ENCODE measurements around the gene PKDREJ. TPM values are rescaled to one million over a fixed set of nuclear protein-coding genes. Genes with fewer than 3 reads are reported as not detected.

The PKDREJ gene
- total and polyA plus RNA-seq, 2 of the 4 experiments (the other 2 are of a cell fraction): 0.02 TPM; not detected in 1

- TF ChIP-seq NFE2L2 (IDR thresholded peaks at IDR 0.05; ENCODE audit: low read depth, low read length): no peak
Measured at GRCh38 chr22:46290843-46291785, 28.0 kb upstream of the PKDREJ start (continued).

GRCh38 chr22:46290121-46290842 is 27.1 kb upstream of the PKDREJ start:
- Histone ChIP-seq H3K36me3 (ENCODE audit: control insufficient read depth, insufficient read depth, low read length) (peaks cover 53% of the 10 kb centered on the region), H2BK15ac (ENCODE audit: low read depth, low read length) (no peak overlapping the region), H2AFZ (replicated peaks; ENCODE audit: low read length, poor library complexity) (peak overlapping the region; percentile 29), H4K91ac (ENCODE audit: insufficient read depth, low read depth, low read length) (no peak overlapping the region), H3K27me3 (ENCODE audit: control insufficient read depth, insufficient read depth, low read length) (no peaks in the 10 kb centered on the region), H3K9ac (ENCODE audit: low read depth, low read length) (no peak overlapping the region), H3K9me1 (ENCODE audit: insufficient read depth, low read length) (peaks cover 12% of the 10 kb centered on the region), H3K79me1 (ENCODE audit: low read depth in 1 of 2, low read length in 2 of 2) (peaks cover 0 to 3% of the 10 kb centered on the region in 2 experiments; a peak in 1 of 4 replicates), H3K4me1 (ENCODE audit: control insufficient read depth, insufficient read depth, low read length) (no peaks in the 10 kb centered on the region), H3K23ac (ENCODE audit: low read depth, low read length) (no peak overlapping the region), H3K4me3 (ENCODE audit: insufficient read depth, low read depth, low read length) (no peak overlapping the region), H3K9me3 (ENCODE audit: control insufficient read depth, insufficient read depth, low read length) (no peaks in the 10 kb centered on the region), H2AK5ac (ENCODE audit: low read depth, low read length) (no peak overlapping the region), H3K14ac (replicated peaks; ENCODE audit: low read depth, low read length) (no peak overlapping the region), H2BK120ac (ENCODE audit: low read depth, low read length) (no peak overlapping the region), H4K5ac (ENCODE audit: low read depth, low read length) (no peak overlapping the region), H2BK20ac (ENCODE audit: low read depth, low read length) (no peak overlapping the region), H3K56ac (ENCODE audit: extremely low read depth, insufficient read depth, low read length) (no peak overlapping the region), H2BK5ac (ENCODE audit: low read depth, low read length, poor library complexity, severe bottlenecking) (no peak overlapping the region), H2AK9ac (replicated peaks; ENCODE audit: low read depth, low read length, poor library complexity) (no peak overlapping the region), H3K4ac (ENCODE audit: low read depth, low read length) (no peak overlapping the region), H4K20me1 (ENCODE audit: insufficient read depth, low read length) (no peaks in the 10 kb centered on the region), H4K8ac (ENCODE audit: low read depth in 2 of 2, low read length in 2 of 2) (no peak overlapping the region), H3K4me2 (ENCODE audit: low read depth, low read length) (no peak overlapping the region), H3K18ac (ENCODE audit: low read depth, low read length) (no peak overlapping the region), H3K27ac (ENCODE audit: insufficient read depth, low read length) (no peak overlapping the region)
- DNase-seq (no peak), ATAC-seq (ENCODE audit: low read depth) (no peak)
- ChIA-PET CTCF (no interaction called here), POLR2A (ENCODE audit: unreplicated experiment) (interaction anchor here (0.5 kb wide), 1 partner anchor 217 kb away, joined by 4 read pairs; no protein-coding TSS in a partner anchor)
- dilution Hi-C loops (cut with HindIII; ENCODE audit: low sequenced_read_pairs, unreplicated experiment) (no loop called here), in situ Hi-C loops (cut with MboI; ENCODE audit: low sequenced_read_pairs) (no loop called here), intact Hi-C loops (cut with micrococcal nuclease) (no loop called here)
- WGBS, 2 experiments (ENCODE audit: extremely low coverage in 2 of 2, insufficient read length in 1 of 2): 85% methylated on average over 8 of the region's 17 CpGs; no CpG with 5 or more reads in 1 of the 2 experiments
- BruUV-seq (replicated peaks): no TSS peak
- TF ChIP-seq RFX5 (IDR thresholded peaks at IDR 0.05; ENCODE audit: low read depth, low read length) (no peak), CEBPB (IDR thresholded peaks at IDR 0.05; ENCODE audit: low read depth, low read length) (no peak), FOS (IDR thresholded peaks at IDR 0.05; ENCODE audit: low read depth, low read length) (no peak), POLR2A (IDR thresholded peaks at IDR 0.05; ENCODE audit: low read depth, low read length) (no peak), USF2 (IDR thresholded peaks at IDR 0.05; ENCODE audit: low read depth, low read length) (no peak), SMC3 (IDR thresholded peaks at IDR 0.05; ENCODE audit: low read depth, low read length) (no peak), MAFK (IDR thresholded peaks at IDR 0.05; ENCODE audit: low read depth, low read length) (no peak), NFE2L2 (IDR thresholded peaks at IDR 0.05; ENCODE audit: low read depth, low read length) (no peak), MXI1 (IDR thresholded peaks at IDR 0.05; ENCODE audit: borderline replicate concordance, low read depth, low read length) (no peak), ELK1 (IDR thresholded peaks at IDR 0.05; ENCODE audit: borderline replicate concordance, low read depth, low read length) (no peak), RAD21 (IDR thresholded peaks at IDR 0.05; ENCODE audit: low read length) (no peak)
